OCI-LY7 (cell line): ENCODE measurements around the gene CDKL4. TPM values are rescaled to one million over a fixed set of nuclear protein-coding genes. Genes with fewer than 3 reads are reported as not detected.

Experiments
- BruUV-seq: library from RNA; stranded (reverse); fragments of 400-500 nt; replicated peaks from 2 replicates; lab custom pipeline; 2021; lab: Mats Ljungman, UMichigan
- CTCF ChIA-PET: fragments of 300-600 bp; sonication (Branson Sonifier 250); formaldehyde crosslinking; loops from one replicate; lab custom pipeline; 2022; ENCODE audit warnings: antibody characterized with exemption; ENCODE audit not compliant: unreplicated experiment; lab: Charles Lee
- POLR2A ChIA-PET: fragments of 300-600 bp; sonication (Branson Sonifier 250); formaldehyde crosslinking; loops from one replicate; lab custom pipeline; 2022; ENCODE audit warnings: antibody characterized with exemption; lab: Charles Lee
- DNase-seq: peaks from one replicate; pipeline ENCODE4 v3.0.0-alpha.2; 2015; ENCODE audit warnings: low spot score
- H2AFZ ChIP-seq: fragments of 200-600 bp; sonication (generic), shearing (Covaris generic); 2 replicates; pipeline ENCODE4 v1.6.1; 2014; ENCODE audit warnings: mild to moderate bottlenecking, antibody characterized with exemption, low read length, moderate library complexity
- H3K27ac ChIP-seq: fragments of 200-600 bp; sonication (generic); 2 replicates; pipeline ENCODE4 v1.5.1; 2014; ENCODE audit warnings: mixed run types, low read depth, mild to moderate bottlenecking, moderate library complexity, low read length, inconsistent platforms; ENCODE audit not compliant: poor library complexity, severe bottlenecking
- H3K36me3 ChIP-seq: fragments of 200-600 bp; sonication (generic); 2 replicates; pipeline ENCODE4 v1.6.1; 2014; ENCODE audit warnings: mild to moderate bottlenecking, antibody characterized with exemption, low read length, moderate library complexity, mixed read lengths; ENCODE audit not compliant: insufficient read depth
- H3K4me1 ChIP-seq: fragments of 200-600 bp; sonication (generic); 2 replicates; pipeline ENCODE4 v1.5.1; 2014; ENCODE audit warnings: mild to moderate bottlenecking, low read length; ENCODE audit not compliant: insufficient read depth, poor library complexity, severe bottlenecking
- H3K4me2 ChIP-seq: fragments of 200-600 bp; sonication (generic); 2 replicates; pipeline ENCODE4 v1.6.1; 2014; ENCODE audit warnings: mild to moderate bottlenecking, low read length
- H3K4me3 ChIP-seq: fragments of 200-600 bp; sonication (generic); 2 replicates; pipeline ENCODE4 v1.5.1; 2014; ENCODE audit warnings: mild to moderate bottlenecking, low read depth, low read length; ENCODE audit not compliant: poor library complexity, severe bottlenecking
- H3K79me2 ChIP-seq: fragments of 200-600 bp; sonication (generic); 2 replicates; pipeline ENCODE4 v1.6.1; 2016; ENCODE audit warnings: low read depth, mild to moderate bottlenecking, low read length, moderate library complexity, mixed read lengths; ENCODE audit not compliant: insufficient read depth
- H3K9me2 ChIP-seq: fragments of 200-600 bp; sonication (generic); 2 replicates; pipeline ENCODE4 v1.6.1; 2016; ENCODE audit warnings: mild to moderate bottlenecking, low read length, mixed read lengths; ENCODE audit not compliant: insufficient read depth
- H3K9me3 ChIP-seq: fragments of 200-600 bp; sonication (generic); 2 replicates; pipeline ENCODE4 v1.6.1; 2014; ENCODE audit warnings: mild to moderate bottlenecking, mixed run types, low read length, mixed read lengths
- H4K20me1 ChIP-seq: fragments of 200-600 bp; sonication (generic); 2 replicates; pipeline ENCODE4 v1.6.1; 2014; ENCODE audit warnings: mild to moderate bottlenecking, antibody characterized with exemption, low read length, moderate library complexity, mixed read lengths; ENCODE audit not compliant: insufficient read depth
- CTCF ChIP-seq: fragments of 200-600 bp; sonication (generic); conservative IDR thresholded peaks from 2 replicates; pipeline ENCODE4 v1.5.1; 2014; ENCODE audit warnings: mild to moderate bottlenecking, antibody characterized with exemption, low read length, moderate library complexity, mixed read lengths
- EZH2phosphoT487 ChIP-seq: fragments of 200-600 bp; sonication (generic); IDR thresholded peaks from 2 replicates; pipeline ENCODE4 v1.6.1; 2018; ENCODE audit warnings: low read depth, borderline replicate concordance, mild to moderate bottlenecking, mixed run types, antibody characterized with exemption, low read length, moderate library complexity, mixed read lengths
- intact Hi-C: fragments of 100-400 bp; cut with micrococcal nuclease; formaldehyde crosslinking; loops from one replicate; pipeline ENCODE4 v1.10.0; 2022; ENCODE audit not compliant: unreplicated experiment
- total RNA-seq, 2 experiments: library from RNA; depleted of rRNA in 1 of 2; stranded (reverse); fragments of >200 nt in 1 of 2; shearing (Covaris generic) in 1 of 2; gene quantifications; 2 replicates each; pipeline ENCODE4 v1.2.3, GENCODE V29; 2014 to 2022

CDKL4 gene
- total RNA-seq, 2 experiments from 2014 or later = not detected

GRCh38 chr2:39241588-39241987 is 2.2 kb downstream of the CDKL4 start:
- no peak overlapping the region for H3K4me2 ChIP-seq
- no peaks in the 10 kb centered on the region for H4K20me1 ChIP-seq
- no peaks in the 10 kb centered on the region for H3K9me3 ChIP-seq
- H3K79me2 ChIP-seq = no peaks in the 10 kb centered on the region
- H3K9me2 ChIP-seq = no peaks in the 10 kb centered on the region
- TF ChIP-seq EZH2phosphoT487 = no peak
- no peak for TF ChIP-seq CTCF
- peaks cover 6% of the 10 kb centered on the region for H3K4me1 ChIP-seq
- ChIA-PET CTCF (no interaction called here), POLR2A (interaction anchor here (0.6 to 1.1 kb wide), 3 partner anchors 11 to 478 kb away, joined by 3 to 4 read pairs (median 3); no protein-coding TSS in a partner anchor)
- H3K27ac ChIP-seq = no peak overlapping the region
- H3K4me3 ChIP-seq = no peak overlapping the region
- BruUV-seq = no TSS peak
- no peaks in the 10 kb centered on the region for H3K36me3 ChIP-seq
- intact Hi-C loops = no loop called here
- no peak overlapping the region for H2AFZ ChIP-seq
- DNase-seq = no peak

- ChIA-PET POLR2A (no interaction called here), CTCF (no interaction called here)
- no peaks in the 10 kb centered on the region for H4K20me1 ChIP-seq
- no peak overlapping the region for H3K4me2 ChIP-seq
- no peaks in the 10 kb centered on the region for H3K79me2 ChIP-seq
- H3K9me2 ChIP-seq = no peaks in the 10 kb centered on the region
- H3K4me3 ChIP-seq = no peak overlapping the region
- no peaks in the 10 kb centered on the region for H3K36me3 ChIP-seq
- no TSS peak for BruUV-seq
- no peaks in the 10 kb centered on the region; the same call in 1 of the 2 replicates for H3K9me3 ChIP-seq
- intact Hi-C loops = no loop called here
- TF ChIP-seq EZH2phosphoT487 = no peak
- TF ChIP-seq CTCF = no peak
- no peak for DNase-seq
- H2AFZ ChIP-seq = no peak overlapping the region
- no peaks in the 10 kb centered on the region for H3K4me1 ChIP-seq
- H3K27ac ChIP-seq = no peak overlapping the region
Observed at GRCh38 chr2:39240758-39241157, 3.0 kb downstream of the CDKL4 start.

- Histone ChIP-seq H3K79me2 (no peaks in the 10 kb centered on the region), H3K9me2 (no peaks in the 10 kb centered on the region), H3K4me2 (no peak overlapping the region), H3K4me1 (no peaks in the 10 kb centered on the region), H3K4me3 (no peak overlapping the region), H3K27ac (no peak overlapping the region), H3K9me3 (no peaks in the 10 kb centered on the region; the same call in 1 of the 2 replicates), H3K36me3 (no peaks in the 10 kb centered on the region), H4K20me1 (no peaks in the 10 kb centered on the region), H2AFZ (no peak overlapping the region)
- TF ChIP-seq CTCF (no peak), EZH2phosphoT487 (no peak)
- ChIA-PET CTCF (no interaction called here), POLR2A (interaction anchor here (0.7 kb wide), 1 partner anchor 246 kb away, joined by 3 read pairs; no protein-coding TSS in a partner anchor)
- no TSS peak for BruUV-seq
- intact Hi-C loops = no loop called here
- DNase-seq = no peak
Observed at GRCh38 chr2:39234754-39235153, 9.0 kb downstream of the CDKL4 start.
